Measurements from ENCODE around the gene ACTR10. TPM values are rescaled to one million over a fixed set of nuclear protein-coding genes. Genes with fewer than 3 reads are reported as not detected.

The ACTR10 gene
- total RNA-seq, 1 donor from 2014 or later, result 120 TPM

DNA sequence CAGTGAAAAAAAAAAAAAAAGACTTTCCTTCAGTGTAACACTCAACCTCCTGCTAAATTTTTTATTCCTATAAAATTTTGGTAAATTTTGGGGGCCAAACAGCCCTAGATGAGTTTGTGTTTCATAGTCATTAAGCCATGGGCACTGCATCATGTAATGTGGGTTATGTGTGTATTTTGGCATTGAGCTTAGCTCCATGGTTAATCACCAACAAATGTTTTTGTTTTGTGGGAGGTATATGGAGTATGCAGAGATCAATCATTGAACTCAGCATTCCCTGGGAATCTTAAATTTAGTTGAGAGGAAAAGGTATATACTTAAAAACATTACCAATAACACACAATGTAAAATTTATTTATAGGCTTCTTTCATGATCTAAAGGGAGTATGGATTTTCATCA lies 39.4 kb upstream of the ACTR10 start:
- H3K4me1 Mint-ChIP-seq (ENCODE audit: low read depth, unreplicated experiment), result no peaks in the 10 kb centered on the region
- TF ChIP-seq, protein P1, sequence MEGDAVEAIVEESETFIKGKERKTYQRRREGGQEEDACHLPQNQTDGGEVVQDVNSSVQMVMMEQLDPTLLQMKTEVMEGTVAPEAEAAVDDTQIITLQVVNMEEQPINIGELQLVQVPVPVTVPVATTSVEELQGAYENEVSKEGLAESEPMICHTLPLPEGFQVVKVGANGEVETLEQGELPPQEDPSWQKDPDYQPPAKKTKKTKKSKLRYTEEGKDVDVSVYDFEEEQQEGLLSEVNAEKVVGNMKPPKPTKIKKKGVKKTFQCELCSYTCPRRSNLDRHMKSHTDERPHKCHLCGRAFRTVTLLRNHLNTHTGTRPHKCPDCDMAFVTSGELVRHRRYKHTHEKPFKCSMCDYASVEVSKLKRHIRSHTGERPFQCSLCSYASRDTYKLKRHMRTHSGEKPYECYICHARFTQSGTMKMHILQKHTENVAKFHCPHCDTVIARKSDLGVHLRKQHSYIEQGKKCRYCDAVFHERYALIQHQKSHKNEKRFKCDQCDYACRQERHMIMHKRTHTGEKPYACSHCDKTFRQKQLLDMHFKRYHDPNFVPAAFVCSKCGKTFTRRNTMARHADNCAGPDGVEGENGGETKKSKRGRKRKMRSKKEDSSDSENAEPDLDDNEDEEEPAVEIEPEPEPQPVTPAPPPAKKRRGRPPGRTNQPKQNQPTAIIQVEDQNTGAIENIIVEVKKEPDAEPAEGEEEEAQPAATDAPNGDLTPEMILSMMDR (IDR thresholded peaks at IDR 0.05; ENCODE audit: partially characterized antibody, unreplicated experiment), result no peak
- no peaks in the 10 kb centered on the region for H3K36me3 Mint-ChIP-seq (ENCODE audit: unreplicated experiment)
- H3K4me3 Mint-ChIP-seq (ENCODE audit: unreplicated experiment), result no peak overlapping the region
- no peaks in the 10 kb centered on the region for H3K27me3 Mint-ChIP-seq (ENCODE audit: unreplicated experiment)
- no peaks in the 10 kb centered on the region for H3K9me3 Mint-ChIP-seq (ENCODE audit: unreplicated experiment)
- DNase-seq, result no peak
- no peak overlapping the region for H3K27ac Mint-ChIP-seq (ENCODE audit: unreplicated experiment)

DNA sequence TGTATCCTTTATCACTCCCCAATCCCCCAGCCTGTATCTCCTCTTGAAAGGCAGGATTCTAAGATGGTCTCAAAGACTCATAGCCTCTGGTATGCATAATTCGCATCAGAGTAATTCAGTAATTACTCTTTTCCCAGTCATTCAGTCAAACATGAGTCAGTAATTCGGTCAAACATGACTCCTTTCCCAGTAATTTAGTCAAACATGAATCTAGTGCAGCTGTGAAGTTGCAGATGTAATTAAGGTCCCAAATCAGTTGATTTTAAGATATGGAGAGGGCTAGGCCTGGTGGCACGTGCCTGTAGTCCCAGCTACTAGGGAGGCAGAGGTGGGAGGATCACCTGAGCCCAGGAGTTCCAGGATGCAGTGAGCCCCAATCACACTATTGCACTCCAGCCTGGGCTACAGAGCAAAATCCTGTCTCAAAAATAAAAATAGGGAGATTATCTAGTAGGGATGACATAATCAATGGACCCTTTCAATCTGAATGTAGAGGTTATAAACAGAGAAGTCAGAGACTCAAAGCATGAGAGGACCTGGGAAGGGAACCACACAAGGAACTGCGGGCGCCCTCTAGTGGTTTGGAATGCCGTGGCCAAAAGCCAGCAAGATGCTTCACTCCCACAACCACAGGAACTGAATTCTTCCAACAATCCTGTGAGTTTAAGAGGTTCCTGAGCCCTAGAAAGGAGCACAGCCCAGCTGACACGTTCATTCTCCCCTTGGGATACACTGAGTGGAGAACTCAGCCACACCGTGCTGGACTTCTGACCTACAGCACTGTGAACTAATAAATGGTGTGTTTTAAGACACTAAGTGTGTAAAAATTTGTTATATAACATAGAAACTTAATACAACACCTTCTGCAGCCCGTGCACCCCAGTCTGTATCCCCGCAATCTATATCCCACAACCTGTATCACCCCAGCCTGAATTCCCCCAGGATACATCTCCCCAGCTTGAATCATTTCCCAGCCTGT lies 33.7 kb upstream of the ACTR10 start:
- Mint-ChIP-seq H3K4me3 (ENCODE audit: unreplicated experiment) (no peak overlapping the region), H3K9me3 (ENCODE audit: unreplicated experiment) (peaks cover 3% of the 10 kb centered on the region), H3K36me3 (ENCODE audit: unreplicated experiment) (no peaks in the 10 kb centered on the region), H3K27me3 (ENCODE audit: unreplicated experiment) (no peaks in the 10 kb centered on the region), H3K4me1 (ENCODE audit: low read depth, unreplicated experiment) (peaks cover 7% of the 10 kb centered on the region), H3K27ac (ENCODE audit: unreplicated experiment) (no peak overlapping the region)
- TF ChIP-seq, protein P1 (IDR thresholded peaks at IDR 0.05; ENCODE audit: partially characterized antibody, unreplicated experiment), result peak; percentile 91
- peak; percentile 95 for DNase-seq

DNA sequence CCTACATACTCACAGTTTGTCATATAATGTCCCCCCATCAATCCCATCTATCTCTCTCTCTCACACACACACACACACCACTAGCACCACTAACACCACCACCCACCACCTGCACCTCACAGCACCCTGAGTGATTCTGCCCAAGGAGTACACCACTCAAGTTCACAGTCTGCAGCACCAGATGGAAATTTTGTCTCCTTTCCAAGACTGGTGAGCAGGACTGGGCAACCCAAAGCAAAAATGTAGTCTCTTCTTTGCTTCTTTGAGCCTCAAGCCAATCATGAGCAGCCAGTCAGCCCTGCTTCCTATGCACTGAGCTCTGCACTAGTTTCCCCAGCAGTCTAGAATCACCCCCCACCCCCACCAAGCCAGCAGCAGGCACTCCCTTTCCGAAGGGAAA lies 32.9 kb upstream of the ACTR10 start:
- H3K27me3 Mint-ChIP-seq (ENCODE audit: unreplicated experiment), result no peaks in the 10 kb centered on the region
- H3K27ac Mint-ChIP-seq (ENCODE audit: unreplicated experiment), result no peak overlapping the region
- peaks cover 3% of the 10 kb centered on the region for H3K9me3 Mint-ChIP-seq (ENCODE audit: unreplicated experiment)
- H3K36me3 Mint-ChIP-seq (ENCODE audit: unreplicated experiment), result no peaks in the 10 kb centered on the region
- H3K4me1 Mint-ChIP-seq (ENCODE audit: low read depth, unreplicated experiment), result peaks cover 7% of the 10 kb centered on the region
- DNase-seq, result no peak
- TF ChIP-seq, protein P1 (IDR thresholded peaks at IDR 0.05; ENCODE audit: partially characterized antibody, unreplicated experiment), result no peak
- H3K4me3 Mint-ChIP-seq (ENCODE audit: unreplicated experiment), result no peak overlapping the region

DNA sequence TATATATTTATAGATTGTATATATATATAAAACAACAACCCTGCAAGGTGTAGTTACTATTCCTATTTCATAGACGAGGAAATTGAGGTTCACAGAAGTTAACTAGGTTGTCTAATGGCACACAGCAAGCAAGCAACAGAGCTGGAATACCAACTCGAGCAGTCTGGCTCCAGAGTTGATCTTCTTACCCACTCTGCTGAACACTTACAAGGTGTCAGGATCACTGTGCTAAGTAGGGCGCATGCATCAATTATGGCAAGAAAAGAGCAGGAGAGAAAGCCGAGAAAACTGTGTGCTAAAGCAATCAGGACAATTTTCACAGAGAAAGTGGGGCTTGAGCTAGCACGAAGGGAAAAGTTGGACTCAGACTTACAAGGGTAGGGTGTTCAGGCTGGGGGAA lies 32.1 kb upstream of the ACTR10 start:
- Mint-ChIP-seq H3K9me3 (ENCODE audit: unreplicated experiment) (peaks cover 3% of the 10 kb centered on the region), H3K27me3 (ENCODE audit: unreplicated experiment) (no peaks in the 10 kb centered on the region), H3K4me3 (ENCODE audit: unreplicated experiment) (no peak overlapping the region), H3K36me3 (ENCODE audit: unreplicated experiment) (no peaks in the 10 kb centered on the region), H3K27ac (ENCODE audit: unreplicated experiment) (no peak overlapping the region), H3K4me1 (ENCODE audit: low read depth, unreplicated experiment) (peaks cover 7% of the 10 kb centered on the region)
- DNase-seq, result no peak
- TF ChIP-seq, protein P1 (IDR thresholded peaks at IDR 0.05; ENCODE audit: partially characterized antibody, unreplicated experiment), result no peak

DNA sequence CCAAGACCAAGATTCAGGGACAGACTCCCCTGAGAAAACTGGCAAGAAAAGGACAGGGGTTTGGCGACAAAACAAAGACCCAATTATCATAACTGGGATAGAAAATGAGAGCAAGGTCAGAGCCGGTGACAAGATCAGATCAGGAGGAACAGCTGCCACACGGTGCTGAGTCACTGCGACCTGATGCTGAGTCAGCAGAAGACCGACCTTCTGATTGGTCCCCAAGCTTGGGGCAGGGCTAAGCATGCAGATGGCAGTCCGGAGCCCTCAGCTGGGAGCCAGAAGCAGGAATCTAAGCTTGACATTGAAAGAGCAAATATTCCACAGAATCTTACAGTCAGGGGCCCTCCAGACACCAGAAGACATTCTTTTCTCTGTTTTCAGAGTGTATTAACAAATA lies 28.9 kb upstream of the ACTR10 start:
- Mint-ChIP-seq H3K4me3 (ENCODE audit: unreplicated experiment) (peak overlapping the region; percentile 1), H3K27ac (ENCODE audit: unreplicated experiment) (peak overlapping the region; percentile 65), H3K9me3 (ENCODE audit: unreplicated experiment) (peaks cover 3% of the 10 kb centered on the region), H3K4me1 (ENCODE audit: low read depth, unreplicated experiment) (peaks cover 7% of the 10 kb centered on the region), H3K27me3 (ENCODE audit: unreplicated experiment) (no peaks in the 10 kb centered on the region), H3K36me3 (ENCODE audit: unreplicated experiment) (no peaks in the 10 kb centered on the region)
- TF ChIP-seq, protein P1 (IDR thresholded peaks at IDR 0.05; ENCODE audit: partially characterized antibody, unreplicated experiment), result no peak
- peak; percentile 81 for DNase-seq

All from glutamatergic neuron (in vitro differentiated cells).